Measurements from ENCODE around the gene NUP50.

The NUP50 gene

GRCh38 chr22:45134313-45134712 is 29.4 kb upstream of the NUP50 start:
- no peak for TF ChIP-seq REST (IDR thresholded peaks at IDR 0.05; ENCODE audit: insufficient read depth in 1 of 2, low read depth in 2 of 2, low read length in 2 of 2)
- TF ChIP-seq SIN3A (IDR thresholded peaks at IDR 0.05; ENCODE audit: borderline replicate concordance, insufficient read depth, low read length): no peak
- TF ChIP-seq FOXP2 (optimal IDR thresholded peaks at IDR 0.05; ENCODE audit: borderline replicate concordance, extremely low read depth, extremely low read length, insufficient read depth): no peak
- no peak for TF ChIP-seq TAF1 (IDR thresholded peaks at IDR 0.05; ENCODE audit: borderline replicate concordance, insufficient read depth, low read length)
- TF ChIP-seq POLR2AphosphoS5 (IDR thresholded peaks at IDR 0.05; ENCODE audit: low read depth, low read length): no peak

DNA sequence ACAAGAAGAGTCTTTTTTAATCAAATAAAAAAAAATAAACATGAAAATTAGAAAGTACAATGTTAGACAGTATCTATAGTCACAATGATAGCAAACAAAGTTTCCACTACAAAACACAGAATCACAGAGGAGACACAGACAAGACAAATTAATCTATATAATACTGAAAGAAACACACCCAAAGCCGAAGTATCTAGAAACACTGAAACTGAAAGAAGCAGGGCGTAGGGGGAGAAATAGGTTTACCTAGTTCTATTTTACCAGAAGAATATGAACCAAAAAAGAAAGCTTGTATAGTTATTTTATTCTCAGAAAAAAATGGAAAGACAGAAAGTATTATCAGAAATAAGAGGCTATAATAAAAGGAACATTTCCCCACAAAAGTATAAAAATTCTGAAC is 27.1 kb upstream of the NUP50 start:
- TF ChIP-seq FOXP2 (optimal IDR thresholded peaks at IDR 0.05; ENCODE audit: borderline replicate concordance, extremely low read depth, extremely low read length, insufficient read depth) (no peak), POLR2AphosphoS5 (IDR thresholded peaks at IDR 0.05; ENCODE audit: low read depth, low read length) (no peak), TAF1 (IDR thresholded peaks at IDR 0.05; ENCODE audit: borderline replicate concordance, insufficient read depth, low read length) (no peak), REST (IDR thresholded peaks at IDR 0.05; ENCODE audit: insufficient read depth in 1 of 2, low read depth in 2 of 2, low read length in 2 of 2) (no peak), SIN3A (IDR thresholded peaks at IDR 0.05; ENCODE audit: borderline replicate concordance, insufficient read depth, low read length) (no peak)

- TF ChIP-seq FOXP2 (optimal IDR thresholded peaks at IDR 0.05; ENCODE audit: borderline replicate concordance, extremely low read depth, extremely low read length, insufficient read depth) (no peak), REST (IDR thresholded peaks at IDR 0.05; ENCODE audit: insufficient read depth in 1 of 2, low read depth in 2 of 2, low read length in 2 of 2) (no peak), SIN3A (IDR thresholded peaks at IDR 0.05; ENCODE audit: borderline replicate concordance, insufficient read depth, low read length) (no peak), POLR2AphosphoS5 (IDR thresholded peaks at IDR 0.05; ENCODE audit: low read depth, low read length) (no peak), TAF1 (IDR thresholded peaks at IDR 0.05; ENCODE audit: borderline replicate concordance, insufficient read depth, low read length) (no peak)
Measured at GRCh38 chr22:45139693-45140092, 24.0 kb upstream of the NUP50 start.

DNA sequence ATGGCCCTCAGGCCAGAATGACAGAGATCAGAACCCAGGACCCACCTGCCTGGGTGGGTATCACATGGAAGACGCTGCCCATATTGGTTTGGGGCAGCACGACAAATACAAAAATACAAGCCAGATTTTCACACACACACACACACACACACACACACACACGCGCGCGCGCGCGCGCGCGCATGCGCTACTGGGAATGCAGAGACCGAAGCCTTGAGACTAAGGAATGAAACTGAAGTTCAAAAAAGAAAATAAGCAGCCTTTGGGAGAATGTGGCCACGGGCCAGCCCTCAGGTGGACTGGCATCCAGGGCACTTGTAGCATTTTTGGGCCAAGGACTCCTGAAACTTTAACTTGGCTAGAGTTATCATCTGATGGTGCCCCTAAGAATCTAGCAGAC is 21.3 kb upstream of the NUP50 start:
- TF ChIP-seq TAF1 (IDR thresholded peaks at IDR 0.05; ENCODE audit: borderline replicate concordance, insufficient read depth, low read length) (no peak), SIN3A (IDR thresholded peaks at IDR 0.05; ENCODE audit: borderline replicate concordance, insufficient read depth, low read length) (no peak), POLR2AphosphoS5 (IDR thresholded peaks at IDR 0.05; ENCODE audit: low read depth, low read length) (no peak), FOXP2 (optimal IDR thresholded peaks at IDR 0.05; ENCODE audit: borderline replicate concordance, extremely low read depth, extremely low read length, insufficient read depth) (no peak), REST (IDR thresholded peaks at IDR 0.05; ENCODE audit: insufficient read depth in 1 of 2, low read depth in 2 of 2, low read length in 2 of 2) (no peak)

DNA sequence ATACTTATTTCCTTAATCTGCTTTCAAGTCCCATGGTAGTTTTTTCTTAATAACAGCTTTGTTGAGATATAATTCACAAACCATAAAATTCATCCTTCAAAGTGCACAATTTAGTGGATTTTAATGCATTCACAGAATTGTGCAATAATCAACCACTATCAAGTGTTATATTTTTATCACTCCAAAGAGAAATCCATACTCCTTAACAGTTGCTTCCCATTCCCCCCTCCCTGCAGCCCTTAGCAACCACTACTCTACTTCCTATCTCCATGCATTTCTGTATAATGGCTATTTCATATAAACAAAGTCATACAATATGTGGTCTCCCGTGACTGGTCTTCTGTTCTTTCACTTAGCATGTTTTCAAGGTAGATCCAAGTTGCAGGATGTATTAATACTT is 18.8 kb upstream of the NUP50 start:
- TF ChIP-seq POLR2AphosphoS5 (IDR thresholded peaks at IDR 0.05; ENCODE audit: low read depth, low read length): no peak
- no peak for TF ChIP-seq TAF1 (IDR thresholded peaks at IDR 0.05; ENCODE audit: borderline replicate concordance, insufficient read depth, low read length)
- no peak for TF ChIP-seq REST (IDR thresholded peaks at IDR 0.05; ENCODE audit: insufficient read depth in 1 of 2, low read depth in 2 of 2, low read length in 2 of 2)
- no peak for TF ChIP-seq SIN3A (IDR thresholded peaks at IDR 0.05; ENCODE audit: borderline replicate concordance, insufficient read depth, low read length)
- no peak for TF ChIP-seq FOXP2 (optimal IDR thresholded peaks at IDR 0.05; ENCODE audit: borderline replicate concordance, extremely low read depth, extremely low read length, insufficient read depth)
